CD4-positive, CD25-positive, alpha-beta regulatory T cell (primary cell): ENCODE data around the gene ATP6V0A4. TPM values are rescaled to one million over a fixed set of nuclear protein-coding genes. Genes with fewer than 3 reads are reported as not detected.
"Not testable (repeated sequence)": the region's sequence is repeated elsewhere in the genome, so short reads cannot be mapped to it uniquely, and the experiment has no call there.

ENCODE experiments used
- ATAC-seq, 2 donors: fragments of 150-1000 bp; cut with Tn5 transposase; one replicate each; pipeline ENCODE4 v1.10.0; 2021; ENCODE audit warnings: low read depth in 2 of 2, moderate number of reproducible peaks in 2 of 2, moderate library complexity in 1 of 2
- DNase-seq, 3 donors: peaks; one replicate each; pipeline versions ENCODE4 v3.0.0 to v3.0.0-alpha.2; 2012 to 2022; ENCODE audit warnings: mixed read lengths in 1 of 3
- H3K27ac ChIP-seq: one replicate; pipeline ENCODE4 v1.7.0; 2013; ENCODE audit warnings: mild to moderate bottlenecking, low read length; ENCODE audit not compliant: insufficient read depth, poor library complexity, severe bottlenecking
- H3K27me3 ChIP-seq: one replicate; pipeline ENCODE4 v1.7.0; 2013; ENCODE audit warnings: low read length; ENCODE audit not compliant: control insufficient read depth, insufficient read depth
- H3K36me3 ChIP-seq: one replicate; pipeline ENCODE4 v1.7.0; 2013; ENCODE audit warnings: mild to moderate bottlenecking, low read length, moderate library complexity; ENCODE audit not compliant: control insufficient read depth, insufficient read depth
- H3K4me1 ChIP-seq: 2 replicates; pipeline ENCODE4 v1.7.0; 2013; ENCODE audit warnings: mild to moderate bottlenecking, low read length; ENCODE audit not compliant: insufficient read depth, control insufficient read depth, poor library complexity, severe bottlenecking
- H3K4me3 ChIP-seq: one replicate; pipeline ENCODE4 v1.7.0; 2013; ENCODE audit warnings: low read depth, mild to moderate bottlenecking, low read length, moderate library complexity
- H3K9me3 ChIP-seq, 2 experiments: 1 replicate in 1 of 2; 2 replicates in 1 of 2; pipeline ENCODE4 v1.7.0; 2013; ENCODE audit warnings: low read length in 2 of 2, mild to moderate bottlenecking in 1 of 2, moderate library complexity in 1 of 2; ENCODE audit not compliant: control insufficient read depth in 2 of 2
- H3K27ac Mint-ChIP-seq, 3 donors: one replicate each; pipeline ENCODE4 v1.8.0; 2020 to 2022; ENCODE audit warnings: mild to moderate bottlenecking in 3 of 3, mixed read lengths in 3 of 3, moderate library complexity in 2 of 3
- H3K27me3 Mint-ChIP-seq: one replicate; pipeline ENCODE4 v1.8.0; 2022; ENCODE audit warnings: mild to moderate bottlenecking, mixed read lengths
- H3K36me3 Mint-ChIP-seq: one replicate; pipeline ENCODE4 v1.8.0; 2020; ENCODE audit warnings: mixed read lengths
- H3K4me1 Mint-ChIP-seq, 4 donors: one replicate each; pipeline ENCODE4 v1.8.0; 2020 to 2022; ENCODE audit warnings: mixed read lengths in 4 of 4, mild to moderate bottlenecking in 1 of 4
- H3K4me3 Mint-ChIP-seq, 4 donors: one replicate each; pipeline ENCODE4 v1.8.0; 2020 to 2022; ENCODE audit warnings: mild to moderate bottlenecking in 4 of 4, mixed read lengths in 4 of 4, moderate library complexity in 3 of 4
- H3K9me3 Mint-ChIP-seq, 7 donors: one replicate each; pipeline ENCODE4 v1.8.0; 2020 to 2022; ENCODE audit warnings: mixed read lengths in 7 of 7, mild to moderate bottlenecking in 3 of 7, moderate library complexity in 2 of 7
- polyA plus RNA-seq, 4 donors: library from polyadenylated mRNA; unstranded; fragments of 300-500 nt; fragmentation: Illumina TruSeq; gene quantifications; one replicate each; pipeline ENCODE4 v1.2.3, GENCODE V29; 2021
- total RNA-seq: library from RNA; stranded (reverse); gene quantifications from one replicate; pipeline ENCODE4 v1.2.3, GENCODE V29; 2022

ATP6V0A4 gene
- total and polyA plus RNA-seq, 5 donors from 2014 or later, result not detected

- Histone ChIP-seq H3K27ac (no peak overlapping the region), H3K36me3 (no peaks in the 10 kb centered on the region), H3K4me1 (no peaks in the 10 kb centered on the region), H3K27me3 (no peaks in the 10 kb centered on the region), H3K9me3 (no peaks in the 10 kb centered on the region), H3K4me3 (no peak overlapping the region)
- ATAC-seq, result no peak
- Mint-ChIP-seq H3K4me1 (no peaks in the 10 kb centered on the region), H3K36me3 (no peaks in the 10 kb centered on the region), H3K27me3 (no peaks in the 10 kb centered on the region), H3K4me3 (no peak overlapping the region), H3K27ac (no peak overlapping the region), H3K9me3 (peaks cover 0 to 3% (median 0%) of the 10 kb centered on the region in 7 donors)
- DNase-seq, result no peak
These were observed 100.3 kb downstream of the ATP6V0A4 start for GRCh38 chr7:138697535-138698182.

DNA sequence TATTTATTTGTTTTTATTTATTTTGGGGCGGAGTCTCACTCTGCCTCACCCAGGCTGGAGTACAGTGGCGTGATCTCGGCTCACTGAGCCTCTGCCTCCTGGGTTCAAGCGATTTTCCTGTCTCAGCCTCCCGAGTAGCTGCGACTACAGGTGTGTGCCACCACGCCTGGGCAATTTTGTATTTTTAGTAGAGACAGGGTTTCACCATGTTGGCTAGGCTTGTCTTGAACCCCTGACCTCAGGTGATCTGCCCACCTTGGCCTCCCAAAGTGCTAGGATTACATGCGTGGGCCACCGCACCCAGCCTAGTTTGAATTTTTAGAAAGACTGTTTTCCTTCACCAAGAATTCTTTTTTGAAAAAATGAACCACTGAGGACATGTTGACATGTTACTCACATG lies 102.2 kb downstream of the ATP6V0A4 start:
- not testable (repeated sequence) for H3K27ac Mint-ChIP-seq, H3K36me3 ChIP-seq, H3K9me3 ChIP-seq, H3K36me3 Mint-ChIP-seq, H3K4me1 ChIP-seq, H3K4me1 Mint-ChIP-seq, H3K4me3 Mint-ChIP-seq, H3K27ac ChIP-seq, DNase-seq, ATAC-seq, H3K9me3 Mint-ChIP-seq, H3K4me3 ChIP-seq, H3K27me3 Mint-ChIP-seq, H3K27me3 ChIP-seq

GRCh38 chr7:138695106-138695505 lies 102.9 kb downstream of the ATP6V0A4 start:
- no peaks in the 10 kb centered on the region for H3K27me3 ChIP-seq
- H3K36me3 ChIP-seq, result no peaks in the 10 kb centered on the region
- H3K4me3 ChIP-seq, result no peak overlapping the region
- ATAC-seq (no peak), DNase-seq (no peak)
- no peaks in the 10 kb centered on the region for H3K9me3 ChIP-seq
- H3K27ac ChIP-seq, result no peak overlapping the region
- no peak overlapping the region for H3K4me3 Mint-ChIP-seq
- no peaks in the 10 kb centered on the region for H3K4me1 Mint-ChIP-seq
- no peaks in the 10 kb centered on the region for H3K36me3 Mint-ChIP-seq
- H3K27me3 Mint-ChIP-seq, result no peaks in the 10 kb centered on the region
- H3K27ac Mint-ChIP-seq, result no peak overlapping the region
- peaks cover 0 to 2% (median 0%) of the 10 kb centered on the region in 7 donors for H3K9me3 Mint-ChIP-seq
- no peaks in the 10 kb centered on the region for H3K4me1 ChIP-seq

GRCh38 chr7:138691178-138691577 lies 106.8 kb downstream of the ATP6V0A4 start:
- H3K4me1 ChIP-seq, result no peaks in the 10 kb centered on the region
- ATAC-seq, result no peak

GRCh38 chr7:138690495-138690894 lies 107.5 kb downstream of the ATP6V0A4 start:
- no peaks in the 10 kb centered on the region for H3K9me3 ChIP-seq
- no peak overlapping the region for H3K4me3 Mint-ChIP-seq
- no peaks in the 10 kb centered on the region for H3K4me1 Mint-ChIP-seq
- no peak overlapping the region for H3K27ac ChIP-seq
- no peaks in the 10 kb centered on the region for H3K4me1 ChIP-seq
- peaks cover 0 to 7% (median 2%) of the 10 kb centered on the region in 7 donors for H3K9me3 Mint-ChIP-seq
- ATAC-seq (no peak), DNase-seq (no peak)
- H3K36me3 Mint-ChIP-seq, result no peaks in the 10 kb centered on the region
- H3K36me3 ChIP-seq, result no peaks in the 10 kb centered on the region
- H3K27me3 Mint-ChIP-seq, result no peaks in the 10 kb centered on the region
- H3K27ac Mint-ChIP-seq, result no peak overlapping the region
- no peak overlapping the region for H3K4me3 ChIP-seq
- H3K27me3 ChIP-seq, result no peaks in the 10 kb centered on the region

More at GRCh38 chr7:138691178-138691577, 106.8 kb downstream of the ATP6V0A4 start:
- Mint-ChIP-seq H3K9me3 (peaks cover 0 to 7% (median 2%) of the 10 kb centered on the region in 7 donors), H3K27ac (no peak overlapping the region), H3K36me3 (no peaks in the 10 kb centered on the region), H3K4me3 (no peak overlapping the region), H3K27me3 (no peaks in the 10 kb centered on the region), H3K4me1 (no peaks in the 10 kb centered on the region)
- Histone ChIP-seq H3K27ac (no peak overlapping the region), H3K4me3 (no peak overlapping the region), H3K9me3 (no peaks in the 10 kb centered on the region), H3K36me3 (no peaks in the 10 kb centered on the region), H3K27me3 (no peaks in the 10 kb centered on the region)
- DNase-seq, result no peak

DNA sequence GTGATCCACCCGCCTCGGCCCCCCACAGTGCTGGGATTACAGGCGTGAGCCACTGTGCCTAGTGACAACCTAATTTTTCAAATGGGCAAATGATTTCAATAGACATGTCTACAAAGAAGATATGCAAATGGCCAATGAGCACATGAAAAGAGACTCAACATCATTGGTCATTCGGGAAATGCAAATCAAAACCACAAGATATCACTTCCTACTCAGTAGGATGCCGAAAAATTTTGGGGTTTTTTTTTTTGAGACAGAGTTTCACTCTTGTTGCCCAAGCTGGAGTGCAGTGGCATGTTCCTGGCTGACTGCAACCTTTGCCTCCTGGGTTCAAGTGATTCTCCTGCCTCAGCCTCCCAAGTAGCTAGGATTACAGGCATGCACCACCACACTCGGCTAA lies 110.0 kb downstream of the ATP6V0A4 start:
- not testable (repeated sequence) for H3K36me3 ChIP-seq, H3K4me3 Mint-ChIP-seq, H3K27me3 Mint-ChIP-seq, H3K27ac Mint-ChIP-seq, H3K27me3 ChIP-seq, H3K4me1 ChIP-seq, H3K36me3 Mint-ChIP-seq, DNase-seq, H3K4me3 ChIP-seq, H3K27ac ChIP-seq, H3K9me3 ChIP-seq, H3K9me3 Mint-ChIP-seq, ATAC-seq, H3K4me1 Mint-ChIP-seq

DNA sequence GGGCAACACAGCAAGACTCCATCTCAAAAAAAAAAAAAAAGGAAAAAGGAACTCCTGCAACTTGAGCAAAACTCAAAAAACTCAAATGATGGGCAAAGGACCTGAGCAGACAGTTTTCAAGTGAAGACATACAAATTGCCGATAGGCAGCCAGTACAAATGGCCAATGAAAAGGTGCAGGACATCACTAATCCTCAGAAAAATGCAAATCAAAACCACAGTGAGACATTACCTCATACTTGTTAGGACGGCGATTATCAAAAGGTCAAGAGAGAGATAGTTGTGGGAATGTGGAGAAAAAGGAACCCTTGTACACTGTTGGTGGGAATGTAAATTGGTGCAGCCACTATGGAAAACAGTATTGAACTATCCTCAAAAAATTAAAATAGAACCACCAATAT lies 113.7 kb downstream of the ATP6V0A4 start:
- Mint-ChIP-seq H3K36me3 (no peaks in the 10 kb centered on the region), H3K27ac (no peak overlapping the region), H3K4me3 (no peak overlapping the region), H3K27me3 (no peaks in the 10 kb centered on the region), H3K4me1 (no peaks in the 10 kb centered on the region), H3K9me3 (peaks cover 0 to 6% (median 2%) of the 10 kb centered on the region in 7 donors)
- Histone ChIP-seq H3K4me1 (no peaks in the 10 kb centered on the region), H3K9me3 (no peaks in the 10 kb centered on the region), H3K27me3 (peaks cover 2% of the 10 kb centered on the region), H3K36me3 (no peaks in the 10 kb centered on the region), H3K27ac (no peak overlapping the region), H3K4me3 (no peak overlapping the region)
- no peak for ATAC-seq
- DNase-seq, result no peak

DNA sequence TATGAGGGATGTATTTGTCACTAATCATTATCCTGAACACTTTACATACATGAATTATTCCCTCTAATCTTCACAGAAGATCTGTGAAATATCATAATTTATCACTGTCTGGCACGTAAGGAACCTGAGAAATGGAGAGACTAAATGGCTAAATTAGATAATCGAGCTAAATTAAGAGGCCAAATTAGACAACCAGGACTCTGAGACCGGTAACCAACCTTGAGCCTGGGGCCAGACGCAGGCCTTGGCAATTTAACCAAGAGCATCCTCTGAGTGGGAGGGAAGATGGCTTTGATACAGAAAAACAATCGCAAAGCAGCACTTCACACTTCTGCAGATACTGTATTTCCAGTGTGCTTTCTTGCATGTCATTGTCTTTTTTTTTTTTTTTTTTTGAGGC lies 118.2 kb downstream of the ATP6V0A4 start:
- no peaks in the 10 kb centered on the region for H3K4me1 ChIP-seq
- H3K4me3 ChIP-seq, result no peak overlapping the region
- Mint-ChIP-seq H3K4me1 (no peaks in the 10 kb centered on the region), H3K27me3 (no peaks in the 10 kb centered on the region), H3K4me3 (no peak overlapping the region), H3K9me3 (no peaks in the 10 kb centered on the region), H3K27ac (no peak overlapping the region), H3K36me3 (no peaks in the 10 kb centered on the region)
- H3K27me3 ChIP-seq, result peaks cover 2% of the 10 kb centered on the region
- no peaks in the 10 kb centered on the region for H3K9me3 ChIP-seq
- ATAC-seq, result no peak
- no peak for DNase-seq
- no peak overlapping the region for H3K27ac ChIP-seq
- no peaks in the 10 kb centered on the region for H3K36me3 ChIP-seq
